ENCODE data around the gene NSFL1C.
"Not testable (repeated sequence)": the region's sequence is repeated elsewhere in the genome, so short reads cannot be mapped to it uniquely, and the experiment has no call there.

The NSFL1C gene

DNA sequence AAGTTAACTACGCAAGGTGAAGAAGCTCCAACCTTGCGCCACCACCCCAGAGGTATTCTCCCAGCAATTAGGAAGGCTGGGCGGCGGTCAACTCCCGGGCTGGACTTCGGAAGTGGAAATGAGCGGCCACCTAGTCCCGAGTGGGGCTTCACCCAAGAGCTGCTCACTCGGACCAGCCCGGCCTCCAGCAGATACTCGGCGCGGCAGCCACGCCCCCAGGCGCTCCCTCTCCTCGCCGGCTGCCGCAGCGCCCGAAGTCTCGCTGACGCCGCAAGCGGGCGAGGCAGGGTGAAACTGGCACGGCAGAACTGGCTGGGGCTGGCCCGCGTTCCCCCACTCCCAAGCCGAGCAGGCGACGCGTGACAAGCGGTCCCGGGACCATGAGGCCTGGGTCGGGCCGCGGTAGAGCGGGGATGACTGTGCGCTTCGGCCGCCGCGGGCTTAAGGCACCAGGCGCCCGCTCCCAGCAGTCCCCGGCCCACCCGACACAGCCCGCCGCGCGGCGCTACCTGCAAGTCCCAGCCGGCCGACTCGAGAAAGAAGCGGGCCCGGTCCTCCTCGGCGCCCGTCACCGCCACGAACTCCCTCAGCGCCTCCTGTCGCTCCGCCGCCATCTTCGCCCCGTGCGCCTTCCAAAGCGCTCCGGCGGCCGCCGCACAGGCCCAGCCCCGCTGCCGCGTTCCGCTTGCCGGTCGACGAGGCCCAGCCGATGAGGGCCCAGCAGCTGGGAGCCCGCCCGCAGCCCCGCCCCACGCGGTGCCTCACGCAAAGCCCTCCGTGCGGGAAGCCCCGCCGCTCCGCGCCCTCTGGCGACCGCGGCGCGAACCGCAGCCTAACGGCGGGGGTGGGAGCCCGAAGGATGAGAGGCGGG is at the start of gene NSFL1C:
TSS of gene NSFL1C (minus strand) at position 639 of the 871 bp plus-strand sequence. CDS start at position 614, 25 bp downstream.
- no peaks in the 10 kb centered on the region for H3K9me3 ChIP-seq (ENCODE audit: control insufficient read depth, insufficient read depth, low read length)
- H3K36me3 ChIP-seq (ENCODE audit: insufficient read depth, low read length) = peaks cover 11% of the 10 kb centered on the region
- H3K4me1 ChIP-seq (ENCODE audit: insufficient read depth, low read length) = peaks cover 14% of the 10 kb centered on the region
- H3K9ac ChIP-seq (ENCODE audit: low read depth, low read length) = peak within 1 kb of the TSS; percentile 89

DNA sequence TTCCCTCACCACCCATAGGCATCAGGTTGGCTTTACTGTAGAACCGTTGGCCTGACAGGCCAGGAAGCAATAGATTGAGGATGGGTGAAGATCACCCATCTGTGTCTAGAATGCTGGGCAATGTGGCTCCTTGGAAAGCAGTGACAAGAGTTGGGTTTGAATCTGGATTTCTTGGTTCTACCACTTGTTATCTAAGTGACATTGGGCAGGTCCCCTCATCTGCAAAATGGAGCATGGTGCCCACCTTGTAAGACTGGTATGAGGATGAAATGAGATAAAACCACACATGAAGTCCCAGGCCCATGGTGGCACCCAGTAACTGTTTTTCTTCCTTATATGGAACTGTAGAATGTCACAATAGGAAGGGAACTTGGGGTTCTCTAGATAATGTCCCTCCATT is 47.2 kb upstream of the NSFL1C start:
- no peaks in the 10 kb centered on the region for H3K9me3 ChIP-seq (ENCODE audit: control insufficient read depth, insufficient read depth, low read length)
- no peak overlapping the region for H3K9ac ChIP-seq (ENCODE audit: low read depth, low read length)
- H3K4me1 ChIP-seq (ENCODE audit: insufficient read depth, low read length) = peaks cover 6% of the 10 kb centered on the region
- no peaks in the 10 kb centered on the region for H3K36me3 ChIP-seq (ENCODE audit: insufficient read depth, low read length)

DNA sequence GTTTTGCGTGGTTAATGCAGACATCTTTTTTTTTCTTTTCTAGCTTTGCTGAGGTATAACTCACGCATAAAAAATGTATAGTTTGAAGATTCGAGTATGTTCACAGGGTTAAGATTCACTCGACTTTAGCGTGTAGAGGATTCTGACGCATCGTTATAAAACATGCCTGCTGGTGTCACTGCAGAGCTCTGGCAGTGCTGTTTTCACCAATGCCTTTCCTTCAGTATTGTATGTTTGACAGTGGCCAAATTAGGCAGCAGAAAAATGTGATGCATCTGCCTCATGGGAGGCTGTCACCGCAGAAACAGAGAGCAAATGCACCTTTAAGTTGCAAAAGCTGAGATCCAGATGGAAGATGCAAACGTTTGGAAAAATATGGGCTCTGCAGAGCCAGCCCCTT is 42.6 kb upstream of the NSFL1C start:
- H3K9ac ChIP-seq (ENCODE audit: low read depth, low read length) = no peak overlapping the region
- H3K36me3 ChIP-seq (ENCODE audit: insufficient read depth, low read length) = no peaks in the 10 kb centered on the region
- H3K9me3 ChIP-seq (ENCODE audit: control insufficient read depth, insufficient read depth, low read length) = no peaks in the 10 kb centered on the region
- H3K4me1 ChIP-seq (ENCODE audit: insufficient read depth, low read length) = no peaks in the 10 kb centered on the region

DNA sequence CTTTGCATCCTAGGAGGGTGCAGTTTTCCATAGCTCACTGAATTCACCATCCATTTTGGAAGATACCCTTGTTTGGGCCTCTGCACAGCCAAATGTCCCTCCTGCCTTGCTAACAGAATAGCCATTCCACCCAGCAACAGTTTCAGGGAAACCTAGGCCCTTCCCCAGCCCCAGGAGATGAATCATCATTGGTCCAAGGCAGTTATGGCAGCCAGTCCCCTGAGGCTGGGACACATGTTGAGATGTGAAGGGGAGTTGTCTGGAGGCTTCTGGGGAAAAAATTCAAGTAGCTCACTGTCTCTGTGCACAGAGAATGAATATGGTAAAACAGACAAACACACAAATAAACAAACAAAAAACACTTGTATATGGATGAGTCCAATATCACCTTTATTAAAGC is 41.9 kb upstream of the NSFL1C start:
- Histone ChIP-seq H3K9ac (ENCODE audit: low read depth, low read length) (no peak overlapping the region), H3K9me3 (ENCODE audit: control insufficient read depth, insufficient read depth, low read length) (no peaks in the 10 kb centered on the region), H3K36me3 (ENCODE audit: insufficient read depth, low read length) (no peaks in the 10 kb centered on the region), H3K4me1 (ENCODE audit: insufficient read depth, low read length) (no peaks in the 10 kb centered on the region)

DNA sequence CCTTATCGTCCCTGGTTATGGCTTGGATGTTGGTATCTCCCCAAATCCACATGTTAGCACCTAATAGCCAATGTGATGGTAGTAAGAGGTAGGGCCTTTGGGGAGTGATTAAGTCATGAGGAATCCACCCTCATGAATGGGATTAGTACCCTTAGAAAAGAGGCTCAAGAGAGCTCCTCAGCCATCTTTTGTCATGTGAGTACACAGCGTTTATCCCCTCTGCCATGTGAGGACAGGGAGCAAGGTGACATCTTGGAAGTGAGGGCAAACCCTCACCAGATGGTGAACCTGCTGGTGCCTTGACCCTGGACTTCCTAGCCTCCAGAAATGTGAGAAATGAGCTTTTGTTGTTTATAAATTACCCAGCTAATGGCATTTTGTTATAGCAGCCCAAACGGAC is 40.6 kb upstream of the NSFL1C start:
- Histone ChIP-seq H3K4me1 (ENCODE audit: insufficient read depth, low read length) (no peaks in the 10 kb centered on the region), H3K9ac (ENCODE audit: low read depth, low read length) (no peak overlapping the region), H3K9me3 (ENCODE audit: control insufficient read depth, insufficient read depth, low read length) (peaks cover 3% of the 10 kb centered on the region; the same call in 1 of the 2 replicates), H3K36me3 (ENCODE audit: insufficient read depth, low read length) (no peaks in the 10 kb centered on the region)

DNA sequence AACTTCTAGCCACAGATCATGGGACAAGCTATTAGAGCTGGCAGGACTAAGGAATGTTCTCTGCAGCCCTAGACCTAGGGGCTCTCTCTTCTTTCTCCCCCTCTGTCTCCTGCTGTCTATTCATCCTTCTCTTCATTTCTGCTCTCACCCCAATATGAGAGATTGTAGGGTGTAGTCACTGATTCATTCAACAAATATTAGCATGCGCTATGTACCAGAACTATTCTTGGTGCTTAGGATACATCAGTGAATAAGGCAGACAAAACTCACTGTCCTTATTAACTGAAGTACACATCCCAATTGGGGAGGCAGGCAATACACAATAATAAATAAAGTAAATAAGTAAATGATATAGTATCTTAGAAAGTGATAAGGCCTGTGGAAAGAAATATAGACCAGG is 39.2 kb upstream of the NSFL1C start:
- Histone ChIP-seq H3K4me1 (ENCODE audit: insufficient read depth, low read length) (peaks cover 3% of the 10 kb centered on the region; the same call in 1 of the 2 replicates), H3K36me3 (ENCODE audit: insufficient read depth, low read length) (no peaks in the 10 kb centered on the region), H3K9me3 (ENCODE audit: control insufficient read depth, insufficient read depth, low read length) (peaks cover 3% of the 10 kb centered on the region; the same call in 1 of the 2 replicates), H3K9ac (ENCODE audit: low read depth, low read length) (no peak overlapping the region)

DNA sequence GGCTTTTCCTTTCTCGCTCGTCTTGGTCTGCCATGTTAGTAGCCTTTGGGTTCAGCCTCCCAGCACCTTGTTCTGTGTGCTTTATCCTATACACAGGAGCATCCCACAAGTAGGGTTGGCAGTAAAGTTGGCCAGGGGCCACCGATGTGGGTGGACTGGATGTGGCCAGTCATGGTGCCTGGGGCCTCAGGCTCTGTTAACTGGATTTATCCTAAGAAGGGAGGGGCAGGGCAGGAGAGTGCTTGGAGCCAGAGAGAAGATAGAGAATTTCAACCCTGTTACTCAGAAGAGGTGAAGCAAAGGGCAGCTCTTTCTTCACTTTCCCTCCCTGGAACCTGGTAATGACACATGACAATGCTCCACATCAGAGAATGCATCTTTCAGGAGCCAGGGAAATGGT is 38.7 kb upstream of the NSFL1C start:
- H3K36me3 ChIP-seq (ENCODE audit: insufficient read depth, low read length) = no peaks in the 10 kb centered on the region
- peaks cover 7% of the 10 kb centered on the region; the same call in 1 of the 2 replicates for H3K4me1 ChIP-seq (ENCODE audit: insufficient read depth, low read length)
- peaks cover 3% of the 10 kb centered on the region; the same call in 1 of the 2 replicates for H3K9me3 ChIP-seq (ENCODE audit: control insufficient read depth, insufficient read depth, low read length)
- H3K9ac ChIP-seq (ENCODE audit: low read depth, low read length) = no peak overlapping the region

DNA sequence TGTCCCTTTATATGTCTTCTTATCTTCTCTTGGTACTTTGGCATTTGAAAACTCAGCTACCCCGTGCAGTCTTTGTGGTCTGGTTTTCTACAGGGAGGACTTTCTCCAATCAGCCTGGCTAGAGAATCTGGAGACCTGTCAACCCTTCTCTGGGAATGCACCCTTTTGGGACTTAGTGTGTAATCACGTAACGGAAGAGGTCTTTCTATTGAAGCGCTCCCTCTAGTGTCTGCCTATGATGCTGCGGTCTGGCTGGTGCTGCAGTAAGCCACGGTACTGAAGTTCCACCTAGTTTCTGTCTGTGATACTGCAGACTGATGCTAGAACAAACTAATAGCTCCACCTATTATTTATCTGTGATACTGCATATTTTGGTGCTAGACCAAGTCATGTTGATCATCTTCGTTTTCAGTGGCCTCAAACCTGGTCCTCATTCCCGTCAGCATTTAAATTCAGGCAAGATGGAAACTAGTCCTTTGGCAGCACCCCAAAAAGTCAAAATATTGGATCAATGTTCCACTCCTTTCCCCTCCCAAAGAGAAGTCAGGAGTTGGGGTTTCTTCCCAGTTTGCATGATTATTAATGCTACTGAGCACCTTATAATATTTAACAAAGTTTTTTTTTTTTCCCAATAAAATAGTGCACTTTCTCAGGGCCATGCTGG is 37.0 kb upstream of the NSFL1C start:
- Histone ChIP-seq H3K36me3 (ENCODE audit: insufficient read depth, low read length) (no peaks in the 10 kb centered on the region), H3K9me3 (ENCODE audit: control insufficient read depth, insufficient read depth, low read length) (peaks cover 3% of the 10 kb centered on the region; the same call in 1 of the 2 replicates), H3K4me1 (ENCODE audit: insufficient read depth, low read length) (peaks cover 7% of the 10 kb centered on the region; the same call in 1 of the 2 replicates), H3K9ac (ENCODE audit: low read depth, low read length) (no peak overlapping the region)

DNA sequence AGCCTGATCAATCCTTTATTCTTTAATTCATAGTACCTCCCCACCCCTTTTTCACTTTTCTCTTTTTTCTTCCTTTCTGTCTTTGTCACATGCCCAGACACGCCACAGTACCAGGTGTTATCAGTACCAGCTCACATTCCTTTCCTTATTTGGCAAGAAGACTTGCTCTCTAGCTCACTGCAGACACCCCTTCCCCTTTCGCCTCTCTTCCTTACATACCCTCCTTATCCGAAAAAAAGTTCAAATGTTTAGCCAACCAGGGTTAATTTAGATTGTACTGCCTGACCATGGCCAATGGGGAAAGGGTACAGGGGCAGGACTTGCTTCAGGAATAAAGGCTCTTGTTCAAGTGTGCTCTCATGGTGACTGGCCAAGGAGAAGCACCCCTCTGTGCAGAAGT is 33.8 kb upstream of the NSFL1C start:
- no peak overlapping the region for H3K9ac ChIP-seq (ENCODE audit: low read depth, low read length)
- H3K36me3 ChIP-seq (ENCODE audit: insufficient read depth, low read length) = no peaks in the 10 kb centered on the region
- peaks cover 7% of the 10 kb centered on the region; the same call in 1 of the 2 replicates for H3K4me1 ChIP-seq (ENCODE audit: insufficient read depth, low read length)
- peaks cover 3% of the 10 kb centered on the region; the same call in 1 of the 2 replicates for H3K9me3 ChIP-seq (ENCODE audit: control insufficient read depth, insufficient read depth, low read length)

DNA sequence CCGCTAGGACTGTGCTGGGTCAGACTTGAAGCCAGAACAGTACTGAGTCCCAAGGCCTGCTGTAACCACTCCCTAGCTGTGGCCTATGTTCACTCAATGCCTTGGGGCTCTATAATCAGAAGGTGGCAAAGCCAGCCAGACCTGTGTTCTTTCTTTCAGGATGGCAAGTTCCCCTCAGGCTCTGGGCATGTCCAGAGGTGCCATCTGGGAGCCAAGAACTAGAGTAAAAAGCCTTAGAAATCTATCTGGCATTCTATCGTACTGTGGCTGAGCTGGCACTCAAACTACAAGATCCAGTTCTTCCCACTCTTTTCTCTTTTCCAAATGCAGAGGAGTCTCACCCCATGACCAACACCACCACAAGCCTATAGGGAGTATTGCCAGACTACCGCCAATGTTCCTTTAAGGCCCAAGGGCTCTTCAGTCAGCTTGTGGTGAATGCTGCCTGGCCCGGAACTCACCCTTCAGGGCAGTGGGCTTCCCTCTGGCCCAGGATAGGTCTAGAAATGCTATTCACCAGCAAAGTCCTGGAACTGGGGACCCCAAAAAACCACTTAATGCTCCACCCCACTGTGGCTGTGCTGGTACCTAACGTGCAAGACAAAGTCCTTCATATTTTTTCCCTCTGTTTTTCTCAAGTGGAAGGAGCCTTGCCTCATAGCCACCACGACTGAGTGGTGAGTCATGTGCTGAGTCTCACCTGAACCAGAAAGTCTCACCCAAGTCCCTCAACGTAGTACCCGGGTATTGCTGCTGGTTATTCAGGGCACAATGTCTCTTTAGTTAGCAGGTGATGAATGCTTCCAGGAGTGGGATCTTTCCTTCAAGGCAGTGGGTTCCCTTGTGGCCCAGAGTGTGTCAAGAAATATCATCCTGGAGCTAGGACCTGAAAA is 33.1 kb upstream of the NSFL1C start:
- Histone ChIP-seq H3K36me3 (ENCODE audit: insufficient read depth, low read length) (no peaks in the 10 kb centered on the region), H3K9me3 (ENCODE audit: control insufficient read depth, insufficient read depth, low read length) (peaks cover 3% of the 10 kb centered on the region; the same call in 1 of the 2 replicates), H3K4me1 (ENCODE audit: insufficient read depth, low read length) (peaks cover 7% of the 10 kb centered on the region; the same call in 1 of the 2 replicates), H3K9ac (ENCODE audit: low read depth, low read length) (no peak overlapping the region)

DNA sequence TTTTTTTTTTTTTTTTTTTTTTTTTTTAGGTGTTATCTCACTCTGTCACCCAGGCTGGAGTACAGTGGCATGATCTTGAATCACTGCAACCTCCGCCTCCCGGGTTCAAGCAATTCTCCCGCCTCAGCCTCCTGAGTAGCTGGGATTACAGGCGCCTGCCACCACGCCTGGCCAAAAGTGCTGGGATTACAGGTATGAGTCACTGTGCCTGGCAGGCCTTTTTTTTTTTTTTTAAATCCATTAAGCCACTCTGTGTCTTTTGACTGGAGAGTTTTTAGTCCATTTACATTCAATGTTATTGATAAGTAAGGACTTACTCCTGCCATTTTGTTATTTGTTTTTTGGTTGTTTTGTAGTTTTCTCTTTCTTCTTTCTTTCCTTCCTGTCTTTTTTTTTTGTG is 30.7 kb upstream of the NSFL1C start:
- not testable (repeated sequence) for H3K9me3 ChIP-seq (ENCODE audit: control insufficient read depth, insufficient read depth, low read length); H3K36me3 ChIP-seq (ENCODE audit: insufficient read depth, low read length); H3K4me1 ChIP-seq (ENCODE audit: insufficient read depth, low read length); H3K9ac ChIP-seq (ENCODE audit: low read depth, low read length)

DNA sequence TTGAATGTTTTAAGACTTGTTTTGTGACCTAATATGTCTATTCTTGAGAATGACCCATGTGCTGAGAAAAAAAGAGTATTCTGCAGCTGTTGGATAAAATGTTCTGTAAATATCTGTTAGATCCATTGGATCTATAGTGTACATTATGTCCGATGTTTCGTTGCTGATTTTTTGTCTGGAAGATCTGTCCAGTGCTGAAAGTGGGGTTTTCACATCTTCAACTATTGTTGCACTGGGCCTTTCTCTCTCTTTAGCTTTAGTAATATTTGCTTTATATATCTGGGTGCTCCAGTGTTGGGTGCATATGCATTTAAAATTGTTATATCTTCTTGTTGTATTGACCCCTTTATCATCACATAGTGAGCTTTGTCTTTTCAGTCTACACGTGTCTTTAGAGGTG is 30.3 kb upstream of the NSFL1C start:
- Histone ChIP-seq H3K4me1 (ENCODE audit: insufficient read depth, low read length) (peaks cover 7% of the 10 kb centered on the region; the same call in 1 of the 2 replicates), H3K9me3 (ENCODE audit: control insufficient read depth, insufficient read depth, low read length) (no peaks in the 10 kb centered on the region; the same call in 1 of the 2 replicates), H3K36me3 (ENCODE audit: insufficient read depth, low read length) (no peaks in the 10 kb centered on the region), H3K9ac (ENCODE audit: low read depth, low read length) (no peak overlapping the region)

DNA sequence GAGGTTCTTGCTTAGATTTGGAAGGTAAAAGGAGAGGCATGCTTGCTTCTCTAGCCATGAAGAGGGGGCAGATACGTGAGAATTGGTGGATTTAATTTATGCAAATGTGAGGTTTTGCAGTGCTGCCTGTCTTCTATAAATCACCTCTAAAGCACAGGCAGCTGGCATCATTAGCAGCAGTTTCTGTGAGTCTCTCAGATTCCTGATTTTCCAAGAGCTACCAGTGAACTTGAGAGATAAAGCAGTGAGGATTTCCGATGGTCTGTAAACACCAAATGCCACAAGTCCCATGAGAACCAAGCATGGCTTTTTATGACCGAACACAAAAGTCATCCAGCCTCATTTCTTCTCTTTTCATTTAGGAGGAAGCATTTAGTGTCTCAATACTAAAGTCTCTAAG is 27.8 kb upstream of the NSFL1C start:
- H3K9me3 ChIP-seq (ENCODE audit: control insufficient read depth, insufficient read depth, low read length) = no peaks in the 10 kb centered on the region; the same call in 1 of the 2 replicates
- no peaks in the 10 kb centered on the region for H3K36me3 ChIP-seq (ENCODE audit: insufficient read depth, low read length)
- H3K9ac ChIP-seq (ENCODE audit: low read depth, low read length) = no peak overlapping the region
- no peaks in the 10 kb centered on the region for H3K4me1 ChIP-seq (ENCODE audit: insufficient read depth, low read length)

DNA sequence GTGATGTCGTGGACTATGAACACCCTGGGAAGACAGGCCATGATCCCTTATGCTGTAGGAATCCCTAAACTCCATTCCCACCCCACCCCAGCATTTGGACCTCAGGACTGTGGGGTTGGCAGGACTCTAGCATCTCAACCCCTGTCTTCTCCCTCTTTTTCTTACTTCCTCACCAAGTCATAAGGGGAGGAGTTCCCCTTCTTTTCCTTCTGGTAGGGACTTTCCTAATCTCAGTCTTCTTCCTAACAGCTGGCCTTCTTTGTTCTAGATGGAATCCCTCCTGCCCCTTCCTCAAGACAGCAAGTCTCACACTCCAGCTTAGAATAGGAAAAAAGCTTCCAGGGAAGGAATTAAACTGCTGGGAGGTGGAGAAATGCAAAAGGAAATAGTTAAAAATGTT is 26.9 kb upstream of the NSFL1C start:
- H3K9me3 ChIP-seq (ENCODE audit: control insufficient read depth, insufficient read depth, low read length) = no peaks in the 10 kb centered on the region
- H3K4me1 ChIP-seq (ENCODE audit: insufficient read depth, low read length) = no peaks in the 10 kb centered on the region
- no peaks in the 10 kb centered on the region for H3K36me3 ChIP-seq (ENCODE audit: insufficient read depth, low read length)
- no peak overlapping the region for H3K9ac ChIP-seq (ENCODE audit: low read depth, low read length)
